Thyroid gland (tissue), 4 donors: ENCODE data around the gene PIK3R5. TPM values are rescaled to one million over a fixed set of nuclear protein-coding genes. Genes with fewer than 3 reads are reported as not detected.
"Not testable (repeated sequence)": the region's sequence is repeated elsewhere in the genome, so short reads cannot be mapped to it uniquely, and the experiment has no call there.

Experiments
- DNase-seq, 2 donors: peaks; one replicate each; pipeline ENCODE4 v3.0.0-alpha.2; 2019
- H3K27ac ChIP-seq, 3 donors: fragments of 200-600 bp; sonication (generic); 1 replicate in 2 of 3; 2 replicates in 1 of 3; pipeline ENCODE4 v1.5.1; 2016 to 2019; ENCODE audit warnings: mild to moderate bottlenecking in 1 of 3, moderate library complexity in 1 of 3
- H3K27me3 ChIP-seq: fragments of 200-600 bp; sonication (generic); one replicate; pipeline ENCODE4 v1.5.1; 2019
- H3K36me3 ChIP-seq, 2 donors: fragments of 200-600 bp; sonication (generic); one replicate each; pipeline ENCODE4 v1.5.1; 2016 to 2019
- H3K4me1 ChIP-seq, 2 donors: fragments of 200-600 bp; sonication (generic); one replicate each; pipeline ENCODE4 v1.5.1; 2017 to 2019
- H3K4me3 ChIP-seq, 3 donors: fragments of 200-600 bp; sonication (generic); replicated peaks in 1 of 3; 1 replicate in 2 of 3; 2 replicates in 1 of 3; pipeline ENCODE4 v1.5.1; 2016; ENCODE audit warnings: mild to moderate bottlenecking in 1 of 3
- H3K9me3 ChIP-seq: fragments of 200-600 bp; sonication (generic); one replicate; pipeline ENCODE4 v1.5.1; 2017
- CTCF ChIP-seq, 6 experiments: fragments of 200-600 bp in 3 of 6; fragments of 450-650 bp in 3 of 6; sonication (generic) in 3 of 6; IDR thresholded peaks; one replicate each; pipeline ENCODE4 v1.5.1; 2016 to 2019; ENCODE audit warnings: antibody characterized with exemption in 6 of 6, mild to moderate bottlenecking in 2 of 6, inconsistent platforms in 1 of 6, moderate library complexity in 1 of 6
- POLR2A ChIP-seq, 2 donors: fragments of 450-650 bp; IDR thresholded peaks; one replicate each; pipeline ENCODE4 v1.6.1; 2017; ENCODE audit warnings: antibody characterized with exemption in 2 of 2, mild to moderate bottlenecking in 2 of 2, moderate library complexity in 1 of 2
- WGBS, 2 donors: methylation state at CpG; one replicate each; pipeline ENCODE4 v1.1.5; 2017; 5-methylcytosine and 5-hydroxymethylcytosine counted together
- intact Hi-C: fragments of 100-400 bp; cut with DNase I; formaldehyde crosslinking; loops from one replicate; pipeline ENCODE4 v1.15.1; 2023
- total RNA-seq, 4 donors: library from RNA; depleted of rRNA; stranded (reverse); fragments of >200 nt; gene quantifications; one replicate each; pipeline ENCODE4 v1.2.3, GENCODE V29; 2016

Gene PIK3R5
- total RNA-seq, 4 donors from 2014 or later: 2.3 to 10.6 (median 5.1) TPM

GRCh38 chr17:8994319-8994718 lies 28.8 kb upstream of the PIK3R5 start:
- DNase-seq: peak; percentile 9 to 21
- no peaks in the 10 kb centered on the region for H3K27me3 ChIP-seq
- TF ChIP-seq POLR2A (IDR thresholded peaks at IDR 0.05): no peak
- peak in 4 of 6 experiments; percentile 16 to 46 (median 33) for TF ChIP-seq CTCF (IDR thresholded peaks at IDR 0.05)
- intact Hi-C loops: loop anchor here (10.0 kb wide), 1 partner anchor 530 kb away; no protein-coding TSS in a partner anchor
- WGBS, 2 donors: 72 to 74% methylated on average over 7 of the region's 7 CpGs
- no peaks in the 10 kb centered on the region for H3K9me3 ChIP-seq
- no peak overlapping the region for H3K27ac ChIP-seq
- H3K36me3 ChIP-seq: no peaks in the 10 kb centered on the region
- no peaks in the 10 kb centered on the region for H3K4me1 ChIP-seq
- no peak overlapping the region for H3K4me3 ChIP-seq

GRCh38 chr17:8991514-8992285 lies 26.2 kb upstream of the PIK3R5 start:
- no peaks in the 10 kb centered on the region for H3K36me3 ChIP-seq
- 49 to 57% methylated on average over 9 of the region's 10 CpGs for WGBS, 2 donors
- no peaks in the 10 kb centered on the region for H3K4me1 ChIP-seq
- intact Hi-C loops: loop anchor here (10.0 kb wide), 1 partner anchor 533 kb away; no protein-coding TSS in a partner anchor
- no peaks in the 10 kb centered on the region for H3K9me3 ChIP-seq
- no peak for TF ChIP-seq POLR2A (IDR thresholded peaks at IDR 0.05)
- TF ChIP-seq CTCF (IDR thresholded peaks at IDR 0.05): peak; percentile 28 to 71 (median 56)
- H3K27me3 ChIP-seq: no peaks in the 10 kb centered on the region
- peak; percentile 54 to 59 for DNase-seq
- no peak overlapping the region for H3K27ac ChIP-seq
- no peak overlapping the region for H3K4me3 ChIP-seq

GRCh38 chr17:8988263-8988935 lies 22.9 kb upstream of the PIK3R5 start:
- H3K27ac ChIP-seq, H3K4me1 ChIP-seq, H3K36me3 ChIP-seq, DNase-seq, H3K9me3 ChIP-seq, H3K27me3 ChIP-seq, H3K4me3 ChIP-seq, intact Hi-C loops: not testable (repeated sequence)
- 46 to 74% methylated on average over 2 of the region's 2 CpGs for WGBS, 2 donors

GRCh38 chr17:8986295-8986694 lies 20.8 kb upstream of the PIK3R5 start:
- no peaks in the 10 kb centered on the region for H3K4me1 ChIP-seq
- intact Hi-C loops: no loop called here
- DNase-seq: no peak
- H3K9me3 ChIP-seq: no peaks in the 10 kb centered on the region
- no peak for TF ChIP-seq POLR2A (IDR thresholded peaks at IDR 0.05)
- TF ChIP-seq CTCF (IDR thresholded peaks at IDR 0.05): no peak
- WGBS, 2 donors: 92% methylated on average over 2 of the region's 2 CpGs
- no peaks in the 10 kb centered on the region for H3K36me3 ChIP-seq
- no peak overlapping the region for H3K4me3 ChIP-seq
- no peak overlapping the region for H3K27ac ChIP-seq
- no peaks in the 10 kb centered on the region for H3K27me3 ChIP-seq

GRCh38 chr17:8985054-8985701 lies 19.7 kb upstream of the PIK3R5 start:
- no peak for TF ChIP-seq POLR2A (IDR thresholded peaks at IDR 0.05)
- TF ChIP-seq CTCF (IDR thresholded peaks at IDR 0.05): no peak
- intact Hi-C loops: no loop called here
- no peak for DNase-seq
- H3K4me3 ChIP-seq: no peak overlapping the region
- H3K4me1 ChIP-seq: no peaks in the 10 kb centered on the region
- WGBS, 2 donors: 80 to 86% methylated on average over 4 of the region's 4 CpGs
- no peaks in the 10 kb centered on the region for H3K27me3 ChIP-seq
- no peaks in the 10 kb centered on the region for H3K36me3 ChIP-seq
- no peak overlapping the region for H3K27ac ChIP-seq
- no peaks in the 10 kb centered on the region for H3K9me3 ChIP-seq

GRCh38 chr17:8984225-8984624 lies 18.7 kb upstream of the PIK3R5 start:
- H3K9me3 ChIP-seq, H3K4me3 ChIP-seq, DNase-seq, H3K4me1 ChIP-seq, H3K36me3 ChIP-seq, H3K27ac ChIP-seq, intact Hi-C loops, H3K27me3 ChIP-seq: not testable (repeated sequence)
- 94 to 95% methylated on average over 5 of the region's 5 CpGs for WGBS, 2 donors
